Measurements from ENCODE around the gene LINGO1. TPM values are rescaled to one million over a fixed set of nuclear protein-coding genes. Genes with fewer than 3 reads are reported as not detected.

Gene LINGO1
- total RNA-seq, 2 donors from 2014 or later = 7.9 to 19.7 TPM

DNA sequence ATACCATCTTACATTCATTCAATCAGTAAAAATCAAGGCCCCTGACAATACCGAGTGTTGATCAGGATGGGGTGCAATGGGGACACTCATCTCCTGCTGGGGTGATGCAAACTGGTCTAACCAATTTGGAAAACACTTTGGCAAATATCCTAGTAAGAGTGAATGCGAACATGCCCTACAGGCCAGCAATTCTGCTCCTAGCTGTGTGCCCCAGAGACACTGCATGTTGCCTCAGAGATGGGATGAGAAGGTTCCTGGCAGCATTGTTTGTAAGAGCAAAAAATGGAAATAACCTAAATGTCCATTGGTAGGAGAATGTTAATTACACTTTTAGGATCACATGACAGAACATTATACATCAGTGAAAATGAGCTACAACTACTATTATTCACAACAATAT is 4.7 kb downstream of the LINGO1 start:
- H3K9ac ChIP-seq (ENCODE audit: extremely low read depth, low read length, poor library complexity, severe bottlenecking) = no peak overlapping the region

DNA sequence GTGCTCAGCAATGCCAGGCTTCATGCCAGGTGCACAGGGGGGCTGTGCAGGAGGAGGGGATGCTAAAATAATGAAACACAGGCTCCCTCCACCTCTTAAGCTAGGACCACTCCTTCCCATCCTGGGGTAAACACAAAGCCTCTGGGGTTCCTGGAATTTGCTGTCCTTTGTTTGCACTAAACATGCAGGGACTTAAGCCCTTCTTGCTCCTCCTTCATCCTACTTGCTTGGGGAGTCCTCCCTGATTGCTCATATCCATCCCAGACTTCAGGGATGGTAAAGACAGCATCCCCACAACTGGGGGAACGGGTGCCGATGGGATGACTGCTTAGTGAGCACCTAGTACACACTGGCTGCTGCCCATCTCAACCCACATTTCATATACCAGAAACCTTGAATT is 5.1 kb downstream of the LINGO1 start:
- WGBS, 2 experiments (ENCODE audit: insufficient coverage in 1 of 2, insufficient read length in 1 of 2) = 90 to 99% methylated on average over 2 of the region's 2 CpGs
- Mint-ChIP-seq H3K27ac (peak overlapping the region; percentile 17), H3K4me1 (peaks cover 48% of the 10 kb centered on the region), H3K27me3 (ENCODE audit: insufficient read depth) (peaks cover 30% of the 10 kb centered on the region), H3K4me3 (no peak overlapping the region), H3K9me3 (no peaks in the 10 kb centered on the region), H3K36me3 (ENCODE audit: low read depth) (no peaks in the 10 kb centered on the region)
- H3K9me3 ChIP-seq (ENCODE audit: control insufficient read depth, low read length) = no peaks in the 10 kb centered on the region
- H3K4me1 ChIP-seq (ENCODE audit: control insufficient read depth, insufficient read depth, low read length) = peaks cover 9% of the 10 kb centered on the region
- no peak overlapping the region for H3K9ac ChIP-seq (ENCODE audit: extremely low read depth, low read length, poor library complexity, severe bottlenecking)
- TF ChIP-seq, protein P1, sequence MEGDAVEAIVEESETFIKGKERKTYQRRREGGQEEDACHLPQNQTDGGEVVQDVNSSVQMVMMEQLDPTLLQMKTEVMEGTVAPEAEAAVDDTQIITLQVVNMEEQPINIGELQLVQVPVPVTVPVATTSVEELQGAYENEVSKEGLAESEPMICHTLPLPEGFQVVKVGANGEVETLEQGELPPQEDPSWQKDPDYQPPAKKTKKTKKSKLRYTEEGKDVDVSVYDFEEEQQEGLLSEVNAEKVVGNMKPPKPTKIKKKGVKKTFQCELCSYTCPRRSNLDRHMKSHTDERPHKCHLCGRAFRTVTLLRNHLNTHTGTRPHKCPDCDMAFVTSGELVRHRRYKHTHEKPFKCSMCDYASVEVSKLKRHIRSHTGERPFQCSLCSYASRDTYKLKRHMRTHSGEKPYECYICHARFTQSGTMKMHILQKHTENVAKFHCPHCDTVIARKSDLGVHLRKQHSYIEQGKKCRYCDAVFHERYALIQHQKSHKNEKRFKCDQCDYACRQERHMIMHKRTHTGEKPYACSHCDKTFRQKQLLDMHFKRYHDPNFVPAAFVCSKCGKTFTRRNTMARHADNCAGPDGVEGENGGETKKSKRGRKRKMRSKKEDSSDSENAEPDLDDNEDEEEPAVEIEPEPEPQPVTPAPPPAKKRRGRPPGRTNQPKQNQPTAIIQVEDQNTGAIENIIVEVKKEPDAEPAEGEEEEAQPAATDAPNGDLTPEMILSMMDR (conservative IDR thresholded peaks at IDR 0.05) = no peak
- no peak overlapping the region for H3K4me3 ChIP-seq (ENCODE audit: low read length)
- H3K27me3 ChIP-seq (ENCODE audit: control insufficient read depth, insufficient read depth, low read length, poor library complexity, severe bottlenecking) = peaks cover 30% of the 10 kb centered on the region
- DNase-seq = no peak
- no peaks in the 10 kb centered on the region for H3K36me3 ChIP-seq (ENCODE audit: control insufficient read depth, insufficient read depth, low read length)
- H3K27ac ChIP-seq (ENCODE audit: low read depth, low read length) = no peak overlapping the region

More for the DNA sequence above, 4.7 kb downstream of the LINGO1 start:
- Mint-ChIP-seq H3K9me3 (no peaks in the 10 kb centered on the region), H3K36me3 (ENCODE audit: low read depth) (no peaks in the 10 kb centered on the region), H3K4me1 (peaks cover 45% of the 10 kb centered on the region), H3K27me3 (ENCODE audit: insufficient read depth) (peaks cover 30% of the 10 kb centered on the region), H3K4me3 (no peak overlapping the region), H3K27ac (no peak overlapping the region)
- H3K4me3 ChIP-seq (ENCODE audit: low read length) = no peak overlapping the region
- H3K27ac ChIP-seq (ENCODE audit: low read depth, low read length) = no peak overlapping the region
- H3K27me3 ChIP-seq (ENCODE audit: control insufficient read depth, insufficient read depth, low read length, poor library complexity, severe bottlenecking) = peaks cover 30% of the 10 kb centered on the region
- peaks cover 5% of the 10 kb centered on the region for H3K4me1 ChIP-seq (ENCODE audit: control insufficient read depth, insufficient read depth, low read length)
- 96 to 97% methylated on average over 2 of the region's 2 CpGs for WGBS, 2 experiments (ENCODE audit: insufficient coverage in 1 of 2, insufficient read length in 1 of 2)
- DNase-seq = no peak
- TF ChIP-seq, protein P1 (conservative IDR thresholded peaks at IDR 0.05) = no peak
- H3K36me3 ChIP-seq (ENCODE audit: control insufficient read depth, insufficient read depth, low read length) = no peaks in the 10 kb centered on the region
- no peaks in the 10 kb centered on the region for H3K9me3 ChIP-seq (ENCODE audit: control insufficient read depth, low read length)

DNA sequence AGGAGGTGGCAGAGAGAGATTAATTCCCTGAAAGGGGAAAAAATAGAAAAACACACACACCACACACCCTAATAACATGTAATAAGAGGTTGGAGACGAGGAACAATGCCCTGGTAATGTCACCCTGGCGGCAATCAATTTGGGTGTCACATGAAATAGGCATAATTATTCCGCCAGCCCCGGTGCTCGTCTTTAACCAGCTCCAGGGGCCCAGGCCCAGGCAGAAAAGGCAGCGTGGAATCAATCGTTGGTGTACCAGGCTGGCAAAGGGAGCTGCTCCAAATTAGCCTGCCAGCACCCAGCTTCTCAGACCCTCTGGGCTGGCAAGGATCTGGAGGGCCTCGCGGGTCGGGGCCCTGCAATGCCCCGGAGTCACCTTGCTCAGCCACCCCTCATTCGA is 5.6 kb downstream of the LINGO1 start:
- Histone ChIP-seq H3K9ac (ENCODE audit: extremely low read depth, low read length, poor library complexity, severe bottlenecking) (no peak overlapping the region), H3K36me3 (ENCODE audit: control insufficient read depth, insufficient read depth, low read length) (no peaks in the 10 kb centered on the region), H3K4me1 (ENCODE audit: control insufficient read depth, insufficient read depth, low read length) (peaks cover 14% of the 10 kb centered on the region), H3K9me3 (ENCODE audit: control insufficient read depth, low read length) (no peaks in the 10 kb centered on the region), H3K27me3 (ENCODE audit: control insufficient read depth, insufficient read depth, low read length, poor library complexity, severe bottlenecking) (peaks cover 29% of the 10 kb centered on the region), H3K4me3 (ENCODE audit: low read length) (no peak overlapping the region), H3K27ac (ENCODE audit: low read depth, low read length) (no peak overlapping the region)
- 87 to 88% methylated on average over 7 to 12 of the region's 12 CpGs for WGBS, 2 experiments (ENCODE audit: insufficient coverage in 1 of 2, insufficient read length in 1 of 2)
- TF ChIP-seq, protein P1 (conservative IDR thresholded peaks at IDR 0.05) = no peak
- DNase-seq = no peak
- Mint-ChIP-seq H3K4me1 (peaks cover 54% of the 10 kb centered on the region), H3K4me3 (no peak overlapping the region), H3K9me3 (no peaks in the 10 kb centered on the region), H3K36me3 (ENCODE audit: low read depth) (no peaks in the 10 kb centered on the region), H3K27me3 (ENCODE audit: insufficient read depth) (peaks cover 30% of the 10 kb centered on the region), H3K27ac (peak overlapping the region; percentile 17)

Measured in endodermal cell (in vitro differentiated cells).